ENCODE measurements around the gene ARL3. TPM values are rescaled to one million over a fixed set of nuclear protein-coding genes. Genes with fewer than 3 reads are reported as not detected.
"Not testable (repeated sequence)": the region's sequence is repeated elsewhere in the genome, so short reads cannot be mapped to it uniquely, and the experiment has no call there.

ARL3 gene
- total RNA-seq, 1 experiment from 2014 or later = 10.4 TPM

GRCh38 chr10:102735065-102735562 lies 20.9 kb upstream of the ARL3 start:
- DNase-seq (ENCODE audit: low spot score) = no peak

- no peak for DNase-seq (ENCODE audit: low spot score)
These were observed 18.5 kb upstream of the ARL3 start for GRCh38 chr10:102732661-102733060.

GRCh38 chr10:102731222-102731800 lies 17.1 kb upstream of the ARL3 start:
- DNase-seq (ENCODE audit: low spot score) = no peak

- peak; percentile 62 for DNase-seq (ENCODE audit: low spot score)
These were observed 15.1 kb upstream of the ARL3 start for GRCh38 chr10:102729029-102730026.

DNA sequence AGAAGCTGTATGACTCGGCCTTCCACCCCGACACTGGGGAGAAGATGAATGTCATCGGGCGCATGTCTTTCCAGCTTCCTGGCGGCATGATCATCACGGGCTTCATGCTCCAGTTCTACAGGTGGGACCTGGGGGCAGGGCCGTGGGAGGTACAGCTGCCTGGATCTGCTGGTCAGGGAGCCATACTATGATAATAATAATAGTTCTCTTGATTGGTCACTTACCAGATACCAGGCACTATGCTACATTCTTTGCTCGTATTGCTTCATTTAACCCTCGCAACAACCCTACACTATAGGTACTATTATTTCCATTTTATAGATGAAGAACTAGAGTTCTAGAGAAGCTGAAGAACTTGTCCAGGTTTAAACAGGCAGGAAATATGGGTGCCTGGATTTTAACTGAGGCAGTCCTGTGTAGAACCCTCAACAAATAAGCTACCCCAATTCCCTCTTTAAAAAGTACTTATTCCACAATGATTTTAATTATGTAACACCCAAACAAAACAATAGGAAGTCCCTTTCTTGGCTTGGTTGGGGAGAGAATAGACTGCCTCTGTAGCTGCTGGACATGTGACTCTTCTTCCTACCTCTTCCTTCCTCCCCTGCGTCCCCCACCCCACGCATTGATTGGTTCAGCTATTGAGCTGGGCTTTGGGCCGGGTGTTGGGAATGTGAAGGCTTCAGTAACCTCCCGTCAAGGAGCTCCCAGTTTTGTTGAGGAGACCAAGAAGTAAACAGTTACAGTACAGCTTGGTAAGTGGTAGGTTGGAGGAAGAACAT lies 13.0 kb upstream of the ARL3 start:
- DNase-seq (ENCODE audit: low spot score) = no peak

DNA sequence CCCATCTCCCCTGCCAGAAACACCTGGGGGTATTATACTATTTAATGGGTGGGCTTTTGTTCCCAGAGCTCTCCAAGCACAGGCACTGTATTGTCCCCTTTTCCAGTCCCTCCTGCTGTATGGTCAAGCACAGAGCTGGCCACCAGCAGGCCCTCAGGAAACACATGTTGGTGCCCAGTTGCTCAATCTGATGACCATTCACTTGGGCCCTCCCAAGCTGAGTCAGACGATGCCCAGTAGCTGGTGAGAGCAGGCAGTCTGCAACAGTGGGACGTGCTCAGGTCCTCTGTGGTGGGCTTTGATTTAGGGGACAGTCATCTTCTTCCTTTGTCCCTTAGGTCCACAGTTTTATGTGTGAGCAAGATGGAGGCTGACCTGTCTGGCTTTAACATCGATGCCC lies 12.1 kb upstream of the ARL3 start:
- no peak for DNase-seq (ENCODE audit: low spot score)

- no peak for DNase-seq (ENCODE audit: low spot score)
These were observed 9.8 kb upstream of the ARL3 start for GRCh38 chr10:102723989-102724388.

GRCh38 chr10:102721954-102722353 lies 7.8 kb upstream of the ARL3 start:
- DNase-seq (ENCODE audit: low spot score) = no peak

DNA sequence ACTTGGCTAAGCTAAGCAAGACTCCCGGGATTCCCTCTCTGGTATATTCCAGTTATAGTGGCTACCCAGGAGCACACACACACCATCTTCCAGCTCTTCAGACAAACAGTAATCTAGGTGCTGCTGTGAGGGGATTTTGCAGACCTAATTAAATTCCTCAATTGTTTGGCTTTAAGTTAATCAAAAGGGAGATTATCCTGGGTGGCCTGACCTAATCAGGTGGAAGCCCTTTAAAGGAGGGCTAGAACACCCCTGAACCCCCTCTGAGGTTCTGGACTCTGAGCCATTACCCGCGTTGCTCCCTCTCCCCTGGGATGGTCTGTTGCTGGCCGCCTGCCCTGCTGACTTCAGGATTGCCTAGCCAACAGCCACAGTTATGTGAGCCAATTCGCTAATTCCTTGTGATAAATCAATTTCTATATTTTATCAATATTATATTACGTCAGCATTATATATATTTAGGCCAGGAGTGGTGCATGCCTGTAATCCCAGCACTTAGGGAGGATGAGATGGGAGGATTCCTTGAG lies 6.6 kb upstream of the ARL3 start:
- DNase-seq (ENCODE audit: low spot score) = no peak

GRCh38 chr10:102720337-102720736 lies 6.1 kb upstream of the ARL3 start:
- no peak for DNase-seq (ENCODE audit: low spot score)

DNA sequence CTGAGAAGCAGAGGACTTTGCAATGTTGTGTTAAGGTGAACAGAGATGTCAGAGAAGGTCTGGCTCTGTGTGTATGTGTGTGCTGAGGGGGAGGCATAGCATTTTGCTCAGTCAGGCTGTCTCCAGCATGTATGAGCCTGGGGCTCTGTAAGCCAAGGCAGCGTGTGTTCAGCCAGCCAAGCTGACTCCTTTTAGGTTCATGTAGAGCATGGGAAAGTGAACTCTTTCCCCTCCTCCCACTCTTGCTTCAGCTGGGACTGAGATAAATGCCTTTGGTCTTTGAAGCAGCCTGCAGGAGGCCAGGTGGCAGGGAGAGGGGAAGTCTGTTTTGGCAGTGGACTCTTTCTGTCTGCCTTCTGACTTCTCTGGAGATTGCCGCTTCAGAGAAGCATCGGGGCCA lies 4.0 kb upstream of the ARL3 start:
- DNase-seq (ENCODE audit: low spot score) = no peak

GRCh38 chr10:102716900-102717565 lies 2.8 kb upstream of the ARL3 start:
- not testable (repeated sequence) for DNase-seq (ENCODE audit: low spot score)

GRCh38 chr10:102715880-102716279 lies 1.7 kb upstream of the ARL3 start:
- DNase-seq (ENCODE audit: low spot score) = no peak

- no peak for DNase-seq (ENCODE audit: low spot score)
These were observed 641 bp upstream of the ARL3 start, which contains the start of gene SFXN2 for GRCh38 chr10:102714621-102715455. SFXN2 (plus strand) TSS chr10:102714636; CDS start chr10:102726637, 12,001 bp downstream.

GRCh38 chr10:102713539-102713813 lies 721 bp downstream of the ARL3 start:
- no peak for DNase-seq (ENCODE audit: low spot score)

DNA sequence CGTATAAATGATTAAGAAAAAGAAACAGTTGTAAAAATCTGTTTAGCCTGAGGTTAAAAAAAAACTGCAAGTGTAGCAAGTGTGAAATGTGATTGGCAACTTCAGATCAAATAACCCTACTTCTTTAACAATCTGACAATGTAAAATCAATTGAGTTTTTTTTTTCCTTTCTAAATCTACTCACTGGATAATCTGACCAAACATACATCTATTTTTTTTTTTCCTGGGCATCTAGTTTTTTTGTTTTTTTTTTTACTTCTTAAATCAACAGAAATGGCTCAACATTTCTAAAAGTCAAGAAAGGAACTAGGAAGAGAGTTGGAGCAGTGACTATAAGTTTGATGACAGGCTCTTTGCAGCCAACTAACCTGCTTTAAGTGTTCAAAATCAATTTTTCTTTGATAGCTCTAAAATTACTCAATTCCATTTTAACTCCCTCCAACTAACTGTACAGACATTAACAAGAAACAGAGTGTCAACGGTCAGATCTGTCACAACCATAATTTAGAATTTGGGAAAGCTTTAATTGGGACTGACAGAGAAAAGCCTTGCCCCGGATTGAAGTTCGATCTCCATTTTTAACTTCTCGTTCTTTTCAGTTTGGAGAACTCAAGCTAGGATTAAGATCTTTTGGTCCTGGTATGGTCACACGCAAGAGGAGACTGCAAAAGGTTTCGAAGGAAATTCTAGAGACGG lies 1.2 kb downstream of the ARL3 start:
- no peak for DNase-seq (ENCODE audit: low spot score)

DNA sequence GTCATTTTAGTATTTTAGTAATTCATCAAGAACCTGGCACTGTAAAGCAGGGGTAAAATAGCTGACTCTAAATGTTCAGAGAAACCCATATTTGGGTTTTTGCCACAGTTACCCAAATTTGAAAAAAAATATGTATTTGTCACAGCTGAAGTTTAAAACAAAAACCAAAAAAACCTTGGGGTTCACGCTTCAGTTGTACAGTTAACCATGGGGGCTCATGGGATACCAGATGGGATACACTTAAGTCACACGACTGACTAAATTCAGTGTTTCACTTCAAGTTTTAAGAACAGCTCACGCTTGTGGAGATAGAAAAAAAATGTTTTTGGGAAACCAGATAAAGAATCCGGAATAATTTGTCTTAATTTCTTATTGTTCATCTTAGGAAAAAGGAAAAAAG lies 2.1 kb downstream of the ARL3 start:
- no peak for DNase-seq (ENCODE audit: low spot score)

DNA sequence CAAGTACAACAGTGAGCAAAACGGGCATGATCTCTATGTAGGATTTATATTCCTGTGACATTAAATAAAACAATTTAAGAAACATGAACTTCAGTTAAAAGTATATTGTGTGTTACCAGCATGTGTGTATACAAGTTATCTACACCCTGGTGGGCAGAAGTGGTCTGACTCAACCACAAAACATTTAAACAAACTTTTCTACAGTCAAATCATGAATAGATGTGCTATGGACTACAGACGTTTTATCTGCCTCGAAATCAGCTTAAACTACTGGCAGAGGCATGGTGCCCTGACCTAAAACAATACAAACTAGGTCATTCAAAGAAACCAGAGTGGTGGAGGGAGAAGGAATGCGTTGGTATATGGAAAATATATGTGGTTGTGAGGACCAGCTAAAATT lies 3.6 kb downstream of the ARL3 start:
- DNase-seq (ENCODE audit: low spot score) = peak; percentile 86

- DNase-seq (ENCODE audit: low spot score) = no peak
These were observed 8.7 kb downstream of the ARL3 start for GRCh38 chr10:102705531-102705930.

DNA sequence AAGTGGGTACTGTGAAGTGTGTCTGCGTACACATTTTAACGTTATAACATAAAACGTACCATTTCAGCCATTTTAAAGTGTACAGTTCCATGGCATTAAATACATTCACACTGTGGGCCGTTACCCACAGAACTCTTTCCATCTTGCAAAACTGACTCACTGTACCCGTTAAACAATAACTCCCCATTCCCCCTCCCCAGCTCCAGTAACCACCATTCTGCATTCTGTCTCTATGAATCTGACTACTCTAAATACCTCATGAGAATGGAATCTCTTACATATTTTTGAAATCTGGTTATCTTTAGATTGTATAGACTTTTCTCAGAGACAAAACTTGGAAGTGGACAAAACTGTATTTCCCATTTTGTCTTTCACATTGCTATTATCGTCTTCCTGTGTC lies 9.3 kb downstream of the ARL3 start:
- no peak for DNase-seq (ENCODE audit: low spot score)
